Measurements from ENCODE around the gene PPP1CA.

PPP1CA gene

GRCh38 chr11:67366961-67367760 lies 34.5 kb downstream of the PPP1CA start:
- DNase-seq = peak; percentile 67

GRCh38 chr11:67366546-67366945 lies 35.1 kb downstream of the PPP1CA start:
- DNase-seq = peak; percentile 74

- no peak for DNase-seq
Measured at GRCh38 chr11:67365736-67366444, 35.8 kb downstream of the PPP1CA start.

GRCh38 chr11:67364783-67365722 lies 36.6 kb downstream of the PPP1CA start:
- no peak for DNase-seq

- no peak for DNase-seq
Measured at GRCh38 chr11:67364169-67364568, 37.5 kb downstream of the PPP1CA start.

- no peak for DNase-seq
Measured at GRCh38 chr11:67357831-67358670, 43.6 kb downstream of the PPP1CA start.

- DNase-seq = peak; percentile 81
Measured at GRCh38 chr11:67356864-67357561, 44.6 kb downstream of the PPP1CA start.

- no peak for DNase-seq
Measured at GRCh38 chr11:67356387-67356863, 45.2 kb downstream of the PPP1CA start.

- no peak for DNase-seq
Measured at GRCh38 chr11:67355794-67356386, 45.8 kb downstream of the PPP1CA start.

- no peak for DNase-seq
Measured at GRCh38 chr11:67355023-67355793, 46.5 kb downstream of the PPP1CA start.

- DNase-seq = no peak
Measured at GRCh38 chr11:67354075-67355022, 47.3 kb downstream of the PPP1CA start.

- DNase-seq = peak; percentile 98
Measured at GRCh38 chr11:67353317-67354074, 48.2 kb downstream of the PPP1CA start, which contains the start of gene POLD4. Gene POLD4 (minus strand): TSS chr11:67353546. CDS start chr11:67353399, 147 bp downstream.

GRCh38 chr11:67352546-67353316 lies 48.9 kb downstream of the PPP1CA start:
- no peak for DNase-seq

- peak; percentile 73 for DNase-seq
Measured at GRCh38 chr11:67351275-67352005, 50.2 kb downstream of the PPP1CA start.

GRCh38 chr11:67349928-67350465 lies 51.7 kb downstream of the PPP1CA start:
- DNase-seq = no peak

GRCh38 chr11:67349457-67349856 lies 52.2 kb downstream of the PPP1CA start:
- no peak for DNase-seq
